Adrenal gland (tissue), 5 donors: ENCODE measurements around the gene PCDHA5.

ENCODE experiments used
- CTCF ChIP-seq, 6 experiments: fragments of 450-650 bp in 4 of 6; fragments of 200-600 bp in 2 of 6; sonication (generic) in 1 of 6; IDR thresholded peaks; 1 replicate in 5 of 6; 2 replicates in 1 of 6; pipeline versions ENCODE4 v1.5.1 to v1.8.0; 2016 to 2021; ENCODE audit warnings: antibody characterized with exemption in 6 of 6, mild to moderate bottlenecking in 2 of 6, moderate library complexity in 1 of 6
- POLR2A ChIP-seq, 2 donors: fragments of 450-650 bp; IDR thresholded peaks; one replicate each; pipeline ENCODE4 v1.6.1; 2017; ENCODE audit warnings: antibody characterized with exemption in 2 of 2, mild to moderate bottlenecking in 2 of 2, moderate library complexity in 1 of 2
- donor health status: DM: no; HTN: no; CAD: no.

GRCh38 chr5:140802781-140803271, 18.6 kb upstream of the PCDHA5 start:
- TF ChIP-seq POLR2A (IDR thresholded peaks at IDR 0.05) (no peak), CTCF (IDR thresholded peaks at IDR 0.05) (no peak)
